Left lung (tissue), 10 donors: Measurements from ENCODE around the gene CCDC57. TPM values are rescaled to one million over a fixed set of nuclear protein-coding genes. Genes with fewer than 3 reads are reported as not detected.
"Not testable (repeated sequence)": the region's sequence is repeated elsewhere in the genome, so short reads cannot be mapped to it uniquely, and the experiment has no call there.

ENCODE experiments used
- ATAC-seq: fragments of 200-7000 bp; cut with Tn5 transposase; one replicate; pipeline ENCODE4 v1.9.1; 2020; ENCODE audit warnings: moderate library complexity
- DNase-seq, 4 donors: peaks; one replicate each; pipeline ENCODE4 v3.0.0-alpha.2; 2013 to 2020
- H3K27ac ChIP-seq, 2 donors: fragments of 200-600 bp; sonication (generic) in 1 of 2; one replicate each; pipeline versions ENCODE4 v1.5.0 to v1.8.0; 2020 to 2021
- H3K27me3 ChIP-seq, 2 donors: fragments of 200-600 bp; sonication (generic) in 1 of 2; one replicate each; pipeline versions ENCODE4 v1.5.0 to v1.8.0; 2020 to 2021
- H3K36me3 ChIP-seq, 2 donors: fragments of 200-600 bp; sonication (generic) in 1 of 2; one replicate each; pipeline versions ENCODE4 v1.5.0 to v1.8.0; 2020 to 2021
- H3K4me1 ChIP-seq, 2 donors: fragments of 200-600 bp; one replicate each; pipeline ENCODE4 v1.8.0; 2021
- H3K4me3 ChIP-seq, 2 donors: fragments of 200-600 bp; sonication (generic) in 1 of 2; one replicate each; pipeline versions ENCODE4 v1.5.0 to v1.8.0; 2020 to 2021; ENCODE audit warnings: mild to moderate bottlenecking in 1 of 2
- H3K9me3 ChIP-seq, 2 donors: fragments of 200-600 bp; sonication (generic) in 1 of 2; one replicate each; pipeline versions ENCODE4 v1.5.0 to v1.8.0; 2020 to 2021
- CTCF ChIP-seq, 2 donors: fragments of 200-600 bp; sonication (generic) in 1 of 2; IDR thresholded peaks; one replicate each; pipeline versions ENCODE4 v1.5.0 to v1.8.0; 2021; ENCODE audit warnings: antibody characterized with exemption in 2 of 2
- intact Hi-C, 2 donors: fragments of 100-400 bp; cut with DNase I; formaldehyde crosslinking; loops; one replicate each; pipeline versions ENCODE4 v1.11.2 to v1.14.2; 2022
- polyA plus RNA-seq, 6 donors: library from polyadenylated mRNA; unstranded; fragments of 120-200 nt; gene quantifications; one replicate each; pipeline ENCODE4 v1.2.1, GENCODE V29; 2013; ENCODE audit not compliant: insufficient read length in 6 of 6
- total RNA-seq, 2 donors: library from RNA; stranded (reverse); fragmentation: NEBNext Ultra II Directional; extraction: Animal tissue kit (Norgen Biotek cat#: 25700); gene quantifications; one replicate each; pipeline ENCODE4 v1.2.1, GENCODE V29; 2021
- donor health status: DM: no; HTN: yes; CAD: no.
- donor health status: DM: no; HTN: no; CAD: no.

Gene CCDC57
- total and polyA plus RNA-seq, 8 donors, result 41.7 to 73.4 (median 59.8) TPM

GRCh38 chr17:82215095-82215971 lies 2.7 kb upstream of the CCDC57 start:
- Histone ChIP-seq H3K36me3 (no peaks in the 10 kb centered on the region), H3K4me1 (peaks cover 29 to 83% of the 10 kb centered on the region in 2 donors), H3K27me3 (no peaks in the 10 kb centered on the region), H3K27ac (peak overlapping the region; percentile 89 to 98), H3K9me3 (no peaks in the 10 kb centered on the region), H3K4me3 (no peak overlapping the region)
- DNase-seq, result no peak
- TF ChIP-seq CTCF (IDR thresholded peaks at IDR 0.05), result no peak
- intact Hi-C loops, result no loop called here
- no peak for ATAC-seq

- TF ChIP-seq CTCF (IDR thresholded peaks at IDR 0.05), result no peak
- no peaks in the 10 kb centered on the region for H3K9me3 ChIP-seq
- H3K4me1 ChIP-seq, result peaks cover 29 to 71% of the 10 kb centered on the region in 2 donors
- intact Hi-C loops, result no loop called here
- no peak for ATAC-seq
- no peaks in the 10 kb centered on the region for H3K36me3 ChIP-seq
- peak overlapping the region in 1 of 2 donors; percentile 98 for H3K27ac ChIP-seq
- DNase-seq, result no peak
- no peaks in the 10 kb centered on the region for H3K27me3 ChIP-seq
- H3K4me3 ChIP-seq, result no peak overlapping the region
Measured at GRCh38 chr17:82214012-82214628, 1.5 kb upstream of the CCDC57 start.

GRCh38 chr17:82213251-82214011 lies 789 bp upstream of the CCDC57 start:
- Histone ChIP-seq H3K4me1 (peaks cover 29 to 64% of the 10 kb centered on the region in 2 donors), H3K27ac (peak overlapping the region; percentile 82 to 98), H3K9me3 (no peaks in the 10 kb centered on the region), H3K27me3 (no peaks in the 10 kb centered on the region), H3K36me3 (no peaks in the 10 kb centered on the region), H3K4me3 (peak overlapping the region; percentile 78 to 84)
- intact Hi-C loops, result no loop called here
- TF ChIP-seq CTCF (IDR thresholded peaks at IDR 0.05), result no peak
- ATAC-seq (peak; percentile 18), DNase-seq (peak in 1 of 4 donors; percentile 83)

DNA sequence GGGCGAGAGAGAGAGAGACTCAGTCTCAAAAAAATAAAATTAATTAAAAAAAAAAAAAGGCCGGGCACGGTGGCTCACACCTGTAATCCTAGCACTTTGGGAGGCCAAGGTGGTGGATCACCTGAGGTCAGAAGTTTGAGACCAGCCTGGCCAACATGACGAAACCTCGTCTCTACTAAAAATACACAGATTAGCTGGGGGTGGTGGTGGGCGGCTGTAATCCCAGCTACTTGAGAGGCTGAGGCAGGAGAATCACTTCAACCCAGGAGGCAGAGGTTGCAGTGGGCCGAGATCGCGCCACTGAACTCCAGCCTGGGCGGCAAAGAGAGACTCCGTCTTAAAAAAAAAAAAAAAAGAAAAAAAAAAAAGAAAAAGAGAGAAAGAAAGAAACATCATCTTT lies 2.0 kb downstream of the CCDC57 start:
- H3K4me3 ChIP-seq, ATAC-seq, H3K27me3 ChIP-seq, intact Hi-C loops, DNase-seq, H3K27ac ChIP-seq, H3K36me3 ChIP-seq, H3K9me3 ChIP-seq: not testable (repeated sequence)
- peaks cover 18 to 52% of the 10 kb centered on the region in 2 donors for H3K4me1 ChIP-seq

DNA sequence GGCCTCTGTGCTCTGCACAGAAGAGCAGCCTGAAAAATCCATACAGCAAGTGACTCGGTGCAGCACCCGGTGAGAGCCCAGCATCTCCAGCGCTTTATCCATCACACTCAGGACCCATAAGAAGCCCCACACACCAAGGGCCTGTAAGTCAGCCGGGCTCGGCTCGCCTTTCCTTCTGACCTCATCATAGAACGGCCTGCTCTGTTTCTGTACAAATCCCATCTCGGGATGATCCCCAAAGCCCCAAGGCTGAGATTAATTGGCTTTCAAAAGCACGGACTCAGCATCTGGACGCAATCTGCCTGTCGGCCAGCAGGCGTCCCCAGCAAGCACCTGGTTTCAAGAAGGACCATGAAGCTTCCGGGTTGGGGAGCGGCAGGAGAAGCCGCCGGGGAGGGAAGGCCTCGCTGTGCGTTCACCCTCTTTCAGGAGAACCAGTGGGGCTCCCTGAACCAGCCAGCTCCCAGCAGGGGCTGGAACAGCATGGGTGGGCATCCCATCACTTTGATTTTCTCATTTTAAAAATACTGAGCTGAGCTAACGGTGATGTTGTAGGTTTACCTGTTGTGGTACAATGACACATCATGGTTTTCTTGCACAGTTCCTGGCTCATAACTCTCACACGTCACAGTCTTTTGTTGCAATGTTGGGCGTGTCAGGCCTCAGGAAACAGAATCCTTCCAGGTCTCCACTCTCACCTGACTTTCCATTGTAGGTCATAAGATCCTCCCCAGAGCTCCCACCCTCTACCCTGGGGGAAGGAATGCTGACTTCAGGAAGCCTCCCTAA lies 6.7 kb downstream of the CCDC57 start:
- intact Hi-C loops, result no loop called here
- H3K4me3 ChIP-seq, result peak overlapping the region in 1 of 2 donors; percentile 5
- peak; percentile 88 to 94 for TF ChIP-seq CTCF (IDR thresholded peaks at IDR 0.05)
- peak; percentile 32 to 94 (median 82) for DNase-seq
- H3K27ac ChIP-seq, result peak overlapping the region; percentile 73 to 84
- peaks cover 0 to 6% of the 10 kb centered on the region in 2 donors for H3K36me3 ChIP-seq
- peak; percentile 97 for ATAC-seq
- H3K9me3 ChIP-seq, result no peaks in the 10 kb centered on the region
- H3K27me3 ChIP-seq, result no peaks in the 10 kb centered on the region
- H3K4me1 ChIP-seq, result peaks cover 10 to 21% of the 10 kb centered on the region in 2 donors
